ENCODE measurements around the gene KAT2B.
A peak's percentile ranks its signal among the peaks of the same experiment; 100 is the strongest.

Gene KAT2B

DNA sequence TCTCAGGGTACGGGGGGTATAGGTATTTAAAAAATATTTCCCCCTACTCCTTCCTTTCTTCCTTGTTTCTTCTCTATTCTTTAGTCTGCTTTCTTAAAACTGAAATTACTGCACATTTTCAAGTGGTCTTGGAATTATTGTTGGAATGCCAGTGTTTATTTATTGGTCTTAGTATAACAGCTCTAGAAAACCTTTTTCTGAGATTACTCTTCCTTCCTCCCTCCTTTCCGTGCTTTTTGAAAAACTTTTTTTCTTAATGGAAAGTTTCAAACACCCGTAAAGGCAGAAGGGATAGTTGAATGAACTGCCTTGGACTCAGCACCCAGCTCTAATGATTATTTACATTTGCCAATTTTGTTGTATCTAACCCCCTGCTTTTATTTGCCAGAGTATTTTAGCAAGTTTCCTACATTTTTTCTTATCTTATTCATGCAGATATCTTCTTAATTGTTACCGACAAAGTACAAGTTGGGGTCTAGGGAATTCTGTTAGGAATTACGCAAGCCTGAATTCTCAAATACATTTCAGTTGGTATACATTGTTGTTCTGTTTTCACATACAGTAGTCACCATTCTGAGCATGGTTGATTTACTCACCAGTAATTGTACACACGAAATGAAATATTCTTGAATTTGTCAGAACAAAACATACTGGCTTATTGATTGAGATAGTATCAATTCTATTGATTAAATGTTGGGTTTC lies 36.2 kb downstream of the KAT2B start:
- Histone ChIP-seq H3K9me3 (ENCODE audit: severe bottlenecking) (no peaks in the 10 kb centered on the region), H3K4me1 (ENCODE audit: insufficient read depth, poor library complexity, severe bottlenecking) (peaks cover 20% of the 10 kb centered on the region), H3K27ac (ENCODE audit: poor library complexity, severe bottlenecking) (no peak overlapping the region), H3K27me3 (ENCODE audit: insufficient read depth, poor library complexity, severe bottlenecking) (no peaks in the 10 kb centered on the region), H3K36me3 (ENCODE audit: low read depth) (no peaks in the 10 kb centered on the region), H3K4me3 (ENCODE audit: severe bottlenecking) (no peak overlapping the region)
- TF ChIP-seq, protein P1, sequence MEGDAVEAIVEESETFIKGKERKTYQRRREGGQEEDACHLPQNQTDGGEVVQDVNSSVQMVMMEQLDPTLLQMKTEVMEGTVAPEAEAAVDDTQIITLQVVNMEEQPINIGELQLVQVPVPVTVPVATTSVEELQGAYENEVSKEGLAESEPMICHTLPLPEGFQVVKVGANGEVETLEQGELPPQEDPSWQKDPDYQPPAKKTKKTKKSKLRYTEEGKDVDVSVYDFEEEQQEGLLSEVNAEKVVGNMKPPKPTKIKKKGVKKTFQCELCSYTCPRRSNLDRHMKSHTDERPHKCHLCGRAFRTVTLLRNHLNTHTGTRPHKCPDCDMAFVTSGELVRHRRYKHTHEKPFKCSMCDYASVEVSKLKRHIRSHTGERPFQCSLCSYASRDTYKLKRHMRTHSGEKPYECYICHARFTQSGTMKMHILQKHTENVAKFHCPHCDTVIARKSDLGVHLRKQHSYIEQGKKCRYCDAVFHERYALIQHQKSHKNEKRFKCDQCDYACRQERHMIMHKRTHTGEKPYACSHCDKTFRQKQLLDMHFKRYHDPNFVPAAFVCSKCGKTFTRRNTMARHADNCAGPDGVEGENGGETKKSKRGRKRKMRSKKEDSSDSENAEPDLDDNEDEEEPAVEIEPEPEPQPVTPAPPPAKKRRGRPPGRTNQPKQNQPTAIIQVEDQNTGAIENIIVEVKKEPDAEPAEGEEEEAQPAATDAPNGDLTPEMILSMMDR (IDR thresholded peaks at IDR 0.05; ENCODE audit: poor library complexity, severe bottlenecking), result no peak
- ATAC-seq (ENCODE audit: low read depth), result no peak
- DNase-seq (ENCODE audit: low spot score), result no peak

DNA sequence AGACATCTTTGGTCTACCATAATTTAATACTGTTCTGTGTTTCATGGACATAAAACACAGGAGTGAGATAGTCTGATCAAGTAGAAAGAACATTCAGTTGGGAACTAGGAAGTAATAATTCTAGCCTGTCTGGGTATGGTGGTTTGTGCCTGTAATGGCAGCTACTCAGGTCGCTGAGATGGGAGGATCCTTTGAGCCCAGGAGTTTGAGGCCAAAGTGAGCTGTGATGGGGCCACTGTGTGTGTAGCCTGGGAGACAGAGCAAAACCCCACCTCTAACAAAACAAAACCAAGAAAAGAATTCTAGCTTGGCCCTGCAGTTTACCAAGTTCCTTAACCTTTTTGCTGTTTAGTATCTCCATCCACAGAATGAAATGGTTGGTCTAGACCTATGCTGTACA lies 36.8 kb downstream of the KAT2B start:
- Histone ChIP-seq H3K4me3 (ENCODE audit: severe bottlenecking) (no peak overlapping the region), H3K27ac (ENCODE audit: poor library complexity, severe bottlenecking) (no peak overlapping the region), H3K27me3 (ENCODE audit: insufficient read depth, poor library complexity, severe bottlenecking) (no peaks in the 10 kb centered on the region), H3K9me3 (ENCODE audit: severe bottlenecking) (no peaks in the 10 kb centered on the region), H3K4me1 (ENCODE audit: insufficient read depth, poor library complexity, severe bottlenecking) (peaks cover 20% of the 10 kb centered on the region), H3K36me3 (ENCODE audit: low read depth) (no peaks in the 10 kb centered on the region)
- DNase-seq (ENCODE audit: low spot score) (no peak), ATAC-seq (ENCODE audit: low read depth) (no peak)
- TF ChIP-seq, protein P1 (IDR thresholded peaks at IDR 0.05; ENCODE audit: poor library complexity, severe bottlenecking), result no peak

- Histone ChIP-seq H3K9me3 (ENCODE audit: severe bottlenecking) (no peaks in the 10 kb centered on the region), H3K4me3 (ENCODE audit: severe bottlenecking) (no peak overlapping the region), H3K36me3 (ENCODE audit: low read depth) (no peaks in the 10 kb centered on the region), H3K4me1 (ENCODE audit: insufficient read depth, poor library complexity, severe bottlenecking) (peaks cover 19% of the 10 kb centered on the region), H3K27me3 (ENCODE audit: insufficient read depth, poor library complexity, severe bottlenecking) (no peaks in the 10 kb centered on the region), H3K27ac (ENCODE audit: poor library complexity, severe bottlenecking) (no peak overlapping the region)
- TF ChIP-seq, protein P1 (IDR thresholded peaks at IDR 0.05; ENCODE audit: poor library complexity, severe bottlenecking), result no peak
- DNase-seq (ENCODE audit: low spot score) (no peak), ATAC-seq (ENCODE audit: low read depth) (no peak)
Observed at GRCh38 chr3:20078194-20078714, 38.0 kb downstream of the KAT2B start.

DNA sequence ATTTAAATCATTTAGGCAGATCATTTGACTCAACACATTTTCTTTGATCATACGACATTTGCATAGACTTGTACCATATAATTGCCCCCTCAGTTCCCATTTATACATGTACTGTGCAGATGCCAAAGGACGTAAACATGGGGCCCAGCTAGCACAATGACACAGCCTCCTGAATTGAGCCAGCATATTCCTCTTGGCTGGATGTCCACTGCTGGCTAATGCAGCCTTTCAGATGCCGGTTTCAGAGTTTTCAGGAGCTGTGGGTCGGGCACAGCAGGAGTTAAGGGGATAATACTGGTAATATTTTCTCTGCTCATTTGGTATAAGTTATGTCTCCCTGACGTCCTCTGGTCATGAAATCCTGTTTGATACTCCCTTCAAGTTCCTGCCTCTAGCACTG lies 39.4 kb downstream of the KAT2B start:
- Histone ChIP-seq H3K9me3 (ENCODE audit: severe bottlenecking) (no peaks in the 10 kb centered on the region), H3K4me3 (ENCODE audit: severe bottlenecking) (no peak overlapping the region), H3K27me3 (ENCODE audit: insufficient read depth, poor library complexity, severe bottlenecking) (no peaks in the 10 kb centered on the region), H3K36me3 (ENCODE audit: low read depth) (no peaks in the 10 kb centered on the region), H3K4me1 (ENCODE audit: insufficient read depth, poor library complexity, severe bottlenecking) (peaks cover 8% of the 10 kb centered on the region), H3K27ac (ENCODE audit: poor library complexity, severe bottlenecking) (no peak overlapping the region)
- ATAC-seq (ENCODE audit: low read depth), result no peak
- TF ChIP-seq, protein P1 (IDR thresholded peaks at IDR 0.05; ENCODE audit: poor library complexity, severe bottlenecking), result no peak
- DNase-seq (ENCODE audit: low spot score), result no peak

- no peaks in the 10 kb centered on the region for H3K27me3 ChIP-seq (ENCODE audit: insufficient read depth, poor library complexity, severe bottlenecking)
- H3K4me3 ChIP-seq (ENCODE audit: severe bottlenecking), result no peak overlapping the region
- DNase-seq (ENCODE audit: low spot score) (no peak), ATAC-seq (ENCODE audit: low read depth) (peak; percentile 76)
- H3K36me3 ChIP-seq (ENCODE audit: low read depth), result no peaks in the 10 kb centered on the region
- H3K4me1 ChIP-seq (ENCODE audit: insufficient read depth, poor library complexity, severe bottlenecking), result peaks cover 8% of the 10 kb centered on the region
- TF ChIP-seq, protein P1 (IDR thresholded peaks at IDR 0.05; ENCODE audit: poor library complexity, severe bottlenecking), result no peak
- H3K9me3 ChIP-seq (ENCODE audit: severe bottlenecking), result no peaks in the 10 kb centered on the region
- no peak overlapping the region for H3K27ac ChIP-seq (ENCODE audit: poor library complexity, severe bottlenecking)
Observed at GRCh38 chr3:20080956-20081554, 40.8 kb downstream of the KAT2B start.

Data from RWPE2 (cell line).